OCI-LY3 (cell line): ENCODE data around the gene STIM2.

ENCODE experiments used
- H2AFZ ChIP-seq: fragments of 200-600, 300-600 bp; shearing (Covaris generic); 2 replicates; pipeline ENCODE4 v1.6.0; 2014; ENCODE audit warnings: antibody characterized with exemption, low read depth, low read length
- H3K27ac ChIP-seq: fragments of 200-600, 300-600 bp; sonication (generic); 2 replicates; pipeline ENCODE4 v1.5.1; 2014; ENCODE audit warnings: mild to moderate bottlenecking, low read length, moderate library complexity, mixed read lengths
- H3K27me3 ChIP-seq: fragments of 200-600, 300-600 bp; sonication (generic); 2 replicates; pipeline ENCODE4 v1.6.1; 2014; ENCODE audit warnings: low read depth, low read length, mixed read lengths
- H3K36me3 ChIP-seq: fragments of 200-600, 300-600 bp; sonication (generic); replicated peaks from 2 replicates; pipeline ENCODE3; 2014; ENCODE audit warnings: low read depth, low read length, mixed read lengths
- H3K4me1 ChIP-seq: fragments of 300-600, 200-600 bp; sonication (generic); 2 replicates; pipeline ENCODE4 v1.6.1; 2014; ENCODE audit warnings: low read length, mixed read lengths
- H3K4me2 ChIP-seq: fragments of 200-600, 300-600 bp; sonication (generic); 2 replicates; pipeline ENCODE4 v1.6.1; 2014; ENCODE audit warnings: low read length, mixed read lengths
- H3K4me3 ChIP-seq: fragments of 300-600, 200-600 bp; sonication (generic); 2 replicates; pipeline ENCODE4 v1.5.1; 2014; ENCODE audit warnings: antibody characterized with exemption, mild to moderate bottlenecking, low read length, moderate library complexity
- H3K79me2 ChIP-seq: fragments of 300-600, 200-600 bp; shearing (Covaris generic); 2 replicates; pipeline ENCODE4 v1.6.1; 2014; ENCODE audit warnings: mild to moderate bottlenecking, low read length, mixed read lengths
- H3K9ac ChIP-seq: fragments of 300-600, 200-600 bp; shearing (Covaris generic); 2 replicates; pipeline ENCODE4 v1.6.0; 2014; ENCODE audit warnings: mild to moderate bottlenecking, low read length, moderate library complexity
- H3K9me3 ChIP-seq: fragments of 200-600, 300-600 bp; shearing (Covaris generic); 2 replicates; pipeline ENCODE4 v1.6.1; 2014; ENCODE audit warnings: low read length, mixed read lengths; ENCODE audit not compliant: insufficient read depth
- H4K20me1 ChIP-seq: fragments of 200-600, 300-600 bp; sonication (generic); 2 replicates; pipeline ENCODE4 v1.6.1; 2016; ENCODE audit warnings: low read length, mixed read lengths; ENCODE audit not compliant: insufficient read depth
- EZH2phosphoT487 ChIP-seq: fragments of 200-600 bp; shearing (Covaris generic); IDR thresholded peaks from 2 replicates; pipeline ENCODE4 v1.6.1; 2018; ENCODE audit warnings: antibody characterized with exemption, mixed run types, low read depth
- TF ChIP-seq, protein P1 (sequence below): fragments of 200-600, 300-600 bp; sonication (generic); IDR thresholded peaks from 2 replicates; pipeline ENCODE4 v1.5.1; 2014; ENCODE audit warnings: antibody characterized with exemption, low read length, low read depth

Gene STIM2

GRCh38 chr4:27059446-27059845 lies 198.8 kb downstream of the STIM2 start:
- H3K4me1 ChIP-seq, result peaks cover 4% of the 10 kb centered on the region
- TF ChIP-seq, protein P1, sequence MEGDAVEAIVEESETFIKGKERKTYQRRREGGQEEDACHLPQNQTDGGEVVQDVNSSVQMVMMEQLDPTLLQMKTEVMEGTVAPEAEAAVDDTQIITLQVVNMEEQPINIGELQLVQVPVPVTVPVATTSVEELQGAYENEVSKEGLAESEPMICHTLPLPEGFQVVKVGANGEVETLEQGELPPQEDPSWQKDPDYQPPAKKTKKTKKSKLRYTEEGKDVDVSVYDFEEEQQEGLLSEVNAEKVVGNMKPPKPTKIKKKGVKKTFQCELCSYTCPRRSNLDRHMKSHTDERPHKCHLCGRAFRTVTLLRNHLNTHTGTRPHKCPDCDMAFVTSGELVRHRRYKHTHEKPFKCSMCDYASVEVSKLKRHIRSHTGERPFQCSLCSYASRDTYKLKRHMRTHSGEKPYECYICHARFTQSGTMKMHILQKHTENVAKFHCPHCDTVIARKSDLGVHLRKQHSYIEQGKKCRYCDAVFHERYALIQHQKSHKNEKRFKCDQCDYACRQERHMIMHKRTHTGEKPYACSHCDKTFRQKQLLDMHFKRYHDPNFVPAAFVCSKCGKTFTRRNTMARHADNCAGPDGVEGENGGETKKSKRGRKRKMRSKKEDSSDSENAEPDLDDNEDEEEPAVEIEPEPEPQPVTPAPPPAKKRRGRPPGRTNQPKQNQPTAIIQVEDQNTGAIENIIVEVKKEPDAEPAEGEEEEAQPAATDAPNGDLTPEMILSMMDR, result no peak
- TF ChIP-seq EZH2phosphoT487, result no peak
- no peaks in the 10 kb centered on the region for H3K36me3 ChIP-seq
- no peak overlapping the region for H2AFZ ChIP-seq
- no peaks in the 10 kb centered on the region for H3K9me3 ChIP-seq
- no peak overlapping the region for H3K4me2 ChIP-seq
- peaks cover 6% of the 10 kb centered on the region; the same call in 1 of the 2 replicates for H3K27me3 ChIP-seq
- H4K20me1 ChIP-seq, result no peaks in the 10 kb centered on the region
- no peak overlapping the region for H3K9ac ChIP-seq
- no peak overlapping the region for H3K27ac ChIP-seq
- no peaks in the 10 kb centered on the region for H3K79me2 ChIP-seq
- no peak overlapping the region for H3K4me3 ChIP-seq

DNA sequence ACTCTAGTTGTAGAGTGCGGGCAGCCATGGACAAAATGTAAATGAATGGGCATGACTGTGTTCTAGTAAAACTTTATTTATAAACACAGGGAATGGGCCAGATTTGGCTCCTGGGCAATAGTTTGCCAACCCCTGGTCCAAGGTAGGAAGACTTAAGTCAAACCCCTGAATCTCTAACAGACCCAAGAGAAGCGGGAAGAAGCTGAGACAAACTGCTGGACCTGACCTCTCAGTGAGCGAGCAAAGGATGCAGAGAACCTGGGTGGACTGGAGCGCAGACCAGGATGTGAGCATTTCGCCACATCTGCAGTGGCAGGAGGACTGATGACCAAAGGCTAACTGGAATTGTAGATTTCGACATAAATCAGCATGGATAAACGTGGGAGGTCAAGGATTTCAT lies 201.6 kb downstream of the STIM2 start:
- no peak overlapping the region for H3K9ac ChIP-seq
- H3K4me2 ChIP-seq, result no peak overlapping the region
- no peaks in the 10 kb centered on the region for H3K36me3 ChIP-seq
- TF ChIP-seq EZH2phosphoT487, result no peak
- TF ChIP-seq, protein P1, result no peak
- H3K79me2 ChIP-seq, result no peaks in the 10 kb centered on the region
- 0 out of 2 replicates have a peak, but pooled peaks cover 4% of the 10 kb centered on the region for H3K27me3 ChIP-seq
- no peak overlapping the region for H3K27ac ChIP-seq
- no peak overlapping the region for H3K4me3 ChIP-seq
- H4K20me1 ChIP-seq, result no peaks in the 10 kb centered on the region
- no peaks in the 10 kb centered on the region for H3K4me1 ChIP-seq
- no peaks in the 10 kb centered on the region for H3K9me3 ChIP-seq
- no peak overlapping the region for H2AFZ ChIP-seq

DNA sequence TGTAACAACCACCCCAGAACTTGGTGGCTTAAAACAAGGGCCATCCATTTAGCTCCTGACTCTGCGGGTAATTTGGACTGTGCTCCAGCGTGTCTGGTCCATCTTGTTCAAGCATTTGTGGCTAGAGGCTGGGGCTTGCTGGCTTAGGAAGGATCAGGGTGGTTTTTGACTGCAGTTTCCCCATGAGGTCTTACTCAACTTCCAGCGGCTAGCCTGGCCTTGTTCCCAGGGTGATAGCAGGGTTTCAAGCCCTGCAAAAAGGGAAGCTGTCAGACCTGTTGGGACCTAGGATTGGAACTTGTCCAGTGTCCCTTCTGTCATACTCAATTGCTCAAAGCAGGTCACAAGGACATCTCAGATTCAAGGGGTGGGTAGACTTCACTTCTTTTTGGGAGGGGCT lies 205.9 kb downstream of the STIM2 start:
- no peaks in the 10 kb centered on the region for H3K79me2 ChIP-seq
- TF ChIP-seq, protein P1, result no peak
- no peak for TF ChIP-seq EZH2phosphoT487
- no peak overlapping the region for H3K4me3 ChIP-seq
- no peaks in the 10 kb centered on the region for H3K9me3 ChIP-seq
- H3K4me1 ChIP-seq, result no peaks in the 10 kb centered on the region
- H3K27ac ChIP-seq, result no peak overlapping the region
- H3K4me2 ChIP-seq, result no peak overlapping the region
- H3K27me3 ChIP-seq, result no peaks in the 10 kb centered on the region
- H4K20me1 ChIP-seq, result no peaks in the 10 kb centered on the region
- no peak overlapping the region for H2AFZ ChIP-seq
- no peak overlapping the region for H3K9ac ChIP-seq
- no peaks in the 10 kb centered on the region for H3K36me3 ChIP-seq

DNA sequence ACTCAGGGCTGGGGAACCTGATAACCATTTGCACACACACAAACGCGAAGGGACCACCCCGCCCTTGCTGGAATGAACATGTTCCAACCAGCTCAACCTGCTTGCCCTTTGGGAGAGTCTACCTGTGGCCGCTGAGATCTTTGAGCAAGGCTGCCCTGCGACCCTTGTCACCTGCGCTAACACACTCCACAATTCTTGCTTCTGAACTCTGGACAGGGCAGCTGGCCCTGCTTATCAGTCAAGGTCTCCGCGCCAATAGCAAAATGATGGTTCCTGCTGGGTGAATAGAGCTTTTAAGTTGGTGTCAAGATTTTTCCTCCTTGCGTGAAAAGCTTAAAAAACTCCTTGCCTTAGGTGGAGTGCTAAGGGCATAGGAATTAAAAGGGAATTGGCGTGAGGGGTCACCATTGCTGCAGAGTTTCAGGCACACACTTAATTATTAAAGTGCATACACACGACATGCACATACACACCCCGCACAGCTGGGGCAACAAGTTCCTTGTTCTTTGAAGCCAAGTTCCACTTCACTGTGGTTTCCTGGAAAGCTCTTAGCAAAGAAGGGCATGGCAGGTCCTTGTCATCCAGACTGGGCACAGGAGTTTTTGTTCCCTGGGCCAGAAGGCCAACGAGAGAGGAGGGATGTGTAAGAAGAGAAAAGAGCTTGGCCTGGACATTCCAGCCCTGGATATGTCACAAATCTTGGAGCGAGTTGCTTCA lies 207.7 kb downstream of the STIM2 start:
- Histone ChIP-seq H3K4me3 (no peak overlapping the region), H3K4me1 (no peaks in the 10 kb centered on the region), H3K9me3 (no peaks in the 10 kb centered on the region), H3K9ac (no peak overlapping the region), H4K20me1 (no peaks in the 10 kb centered on the region), H3K36me3 (no peaks in the 10 kb centered on the region), H3K79me2 (no peaks in the 10 kb centered on the region), H3K4me2 (no peak overlapping the region), H2AFZ (no peak overlapping the region), H3K27me3 (no peaks in the 10 kb centered on the region), H3K27ac (no peak overlapping the region)
- TF ChIP-seq, protein P1, result no peak
- no peak for TF ChIP-seq EZH2phosphoT487
